KG1 (cell line): Measurements from ENCODE around the gene AIFM2.
"Not testable (repeated sequence)": the region's sequence is repeated elsewhere in the genome, so short reads cannot be mapped to it uniquely, and the experiment has no call there.

Source experiments
- DNase-seq: peaks from one replicate; lab custom pipeline; 2025; lab: John Stamatoyannopoulos, UW

AIFM2 gene

GRCh38 chr10:70132098-70133029 is at the start of gene AIFM2:
AIFM2 (minus strand) TSS chr10:70132825; CDS start chr10:70124084, 8,741 bp downstream.
- no peak for DNase-seq

- DNase-seq, result not testable (repeated sequence)
Measured at GRCh38 chr10:70179209-70179608, 46.6 kb upstream of the AIFM2 start.

GRCh38 chr10:70178139-70178725 is 45.6 kb upstream of the AIFM2 start:
- DNase-seq, result no peak

- no peak for DNase-seq
Measured at GRCh38 chr10:70176441-70176840, 43.8 kb upstream of the AIFM2 start.

GRCh38 chr10:70175516-70175915 is 42.9 kb upstream of the AIFM2 start:
- DNase-seq, result no peak

GRCh38 chr10:70174058-70174741 is 41.6 kb upstream of the AIFM2 start:
- DNase-seq, result no peak

- DNase-seq, result no peak
Measured at GRCh38 chr10:70169649-70170364, 37.2 kb upstream of the AIFM2 start.

GRCh38 chr10:70169011-70169410 is 36.4 kb upstream of the AIFM2 start:
- peak; percentile 17 for DNase-seq

GRCh38 chr10:70167246-70167645 is 34.6 kb upstream of the AIFM2 start:
- no peak for DNase-seq

GRCh38 chr10:70166394-70166793 is 33.8 kb upstream of the AIFM2 start:
- no peak for DNase-seq

- no peak for DNase-seq
Measured at GRCh38 chr10:70164163-70164562, 31.5 kb upstream of the AIFM2 start.

- DNase-seq, result no peak
Measured at GRCh38 chr10:70163448-70163847, 30.8 kb upstream of the AIFM2 start.

GRCh38 chr10:70162892-70163201 is 30.2 kb upstream of the AIFM2 start:
- no peak for DNase-seq

GRCh38 chr10:70162151-70162891 is 29.7 kb upstream of the AIFM2 start:
- no peak for DNase-seq

- no peak for DNase-seq
Measured at GRCh38 chr10:70160798-70161197, 28.2 kb upstream of the AIFM2 start.

GRCh38 chr10:70159366-70159765 is 26.7 kb upstream of the AIFM2 start:
- not testable (repeated sequence) for DNase-seq

GRCh38 chr10:70158113-70158512 is 25.5 kb upstream of the AIFM2 start:
- DNase-seq, result no peak

GRCh38 chr10:70155255-70155838 is 22.7 kb upstream of the AIFM2 start:
- DNase-seq, result no peak

GRCh38 chr10:70148516-70148915 is 15.9 kb upstream of the AIFM2 start:
- no peak for DNase-seq

GRCh38 chr10:70147259-70147625 is 14.6 kb upstream of the AIFM2 start:
- DNase-seq, result no peak
